Loucy (cell line): ENCODE measurements around the gene SCRG1.

Experiments
- H2AFZ ChIP-seq: fragments of 200-600 bp; sonication (generic); 2 replicates; pipeline ENCODE4 v1.6.0; 2016; ENCODE audit warnings: antibody characterized with exemption, mild to moderate bottlenecking, low read length, moderate library complexity
- H3F3A ChIP-seq: fragments of 200-600 bp; 2 replicates; pipeline ENCODE4 v1.6.0; 2016; ENCODE audit warnings: antibody characterized with exemption, low read depth, mild to moderate bottlenecking
- H3K27me3 ChIP-seq: fragments of 200-600 bp; sonication (generic); 2 replicates; pipeline ENCODE4 v1.6.1; 2014; ENCODE audit warnings: low read length, mild to moderate bottlenecking; ENCODE audit not compliant: insufficient read depth, poor library complexity, severe bottlenecking
- H3K36me3 ChIP-seq: fragments of 200-600 bp; sonication (generic); 2 replicates; pipeline ENCODE4 v1.6.1; 2016; ENCODE audit warnings: low read length; ENCODE audit not compliant: insufficient read depth
- H3K4me1 ChIP-seq: fragments of 200-600 bp; sonication (generic); 2 replicates; pipeline ENCODE4 v1.5.1; 2014; ENCODE audit warnings: low read length, mild to moderate bottlenecking; ENCODE audit not compliant: insufficient read depth, poor library complexity, severe bottlenecking
- H3K4me2 ChIP-seq: fragments of 200-600 bp; sonication (generic); 2 replicates; pipeline ENCODE4 v1.6.0; 2014; ENCODE audit warnings: antibody characterized with exemption, low read length, low read depth, mild to moderate bottlenecking; ENCODE audit not compliant: poor library complexity, severe bottlenecking
- H3K4me3 ChIP-seq: fragments of 200-600 bp; sonication (generic); 2 replicates; pipeline ENCODE4 v1.5.1; 2014; ENCODE audit warnings: low read length, mild to moderate bottlenecking, mixed read lengths; ENCODE audit not compliant: poor library complexity, severe bottlenecking
- H3K79me2 ChIP-seq: fragments of 200-600 bp; sonication (generic); 2 replicates; pipeline ENCODE4 v1.6.1; 2014; ENCODE audit warnings: low read length; ENCODE audit not compliant: insufficient read depth
- H3K9ac ChIP-seq: fragments of 200-600 bp; sonication (generic); 2 replicates; pipeline ENCODE4 v1.6.0; 2014; ENCODE audit warnings: mild to moderate bottlenecking, low read depth, low read length, moderate library complexity; ENCODE audit not compliant: poor library complexity, severe bottlenecking
- H3K9me2 ChIP-seq: fragments of 200-600 bp; sonication (generic); replicated peaks from 2 replicates; pipeline ENCODE4 v1.6.1; 2016; ENCODE audit warnings: low read depth, low read length, mixed read lengths
- H3K9me3 ChIP-seq: fragments of 200-600 bp; sonication (generic); 2 replicates; pipeline ENCODE4 v1.6.1; 2014; ENCODE audit warnings: mild to moderate bottlenecking, antibody characterized with exemption, low read length, low read depth; ENCODE audit not compliant: insufficient read depth
- H4K20me1 ChIP-seq: fragments of 200-600 bp; sonication (generic); 2 replicates; pipeline ENCODE4 v1.6.0; 2014; ENCODE audit warnings: antibody characterized with exemption, low read length, mild to moderate bottlenecking; ENCODE audit not compliant: insufficient read depth, poor library complexity, severe bottlenecking
- EZH2phosphoT487 ChIP-seq: fragments of 200-600 bp; IDR thresholded peaks from 2 replicates; pipeline ENCODE4 v1.6.1; 2018; ENCODE audit warnings: antibody characterized with exemption, mild to moderate bottlenecking, moderate library complexity, borderline replicate concordance
- TF ChIP-seq, protein P1 (sequence below): fragments of 200-600 bp; sonication (generic); conservative IDR thresholded peaks from 2 replicates; pipeline ENCODE4 v1.5.1; 2014; ENCODE audit warnings: mild to moderate bottlenecking, antibody characterized with exemption, low read length

The SCRG1 gene

DNA sequence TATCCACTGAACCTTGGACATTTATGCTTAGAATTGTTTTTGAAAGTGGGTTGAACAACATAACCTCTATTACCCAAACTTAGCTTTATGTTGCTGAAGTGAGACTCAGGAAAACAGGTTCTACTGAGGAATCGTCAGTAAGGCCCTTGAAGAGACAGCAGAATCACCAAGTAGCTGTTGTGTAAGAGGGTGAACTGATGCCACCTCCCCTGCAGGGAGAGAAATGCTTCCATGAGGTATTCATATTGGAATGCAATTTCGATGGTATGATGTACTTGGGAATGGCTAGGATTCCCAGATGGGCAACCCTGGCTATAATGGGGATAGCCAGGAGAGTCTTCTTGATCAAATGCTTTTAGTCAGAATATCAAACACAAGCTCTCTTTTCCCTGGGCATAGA lies 4.1 kb upstream of the SCRG1 start:
- Histone ChIP-seq H3K79me2 (no peaks in the 10 kb centered on the region), H3K9ac (no peak overlapping the region)

DNA sequence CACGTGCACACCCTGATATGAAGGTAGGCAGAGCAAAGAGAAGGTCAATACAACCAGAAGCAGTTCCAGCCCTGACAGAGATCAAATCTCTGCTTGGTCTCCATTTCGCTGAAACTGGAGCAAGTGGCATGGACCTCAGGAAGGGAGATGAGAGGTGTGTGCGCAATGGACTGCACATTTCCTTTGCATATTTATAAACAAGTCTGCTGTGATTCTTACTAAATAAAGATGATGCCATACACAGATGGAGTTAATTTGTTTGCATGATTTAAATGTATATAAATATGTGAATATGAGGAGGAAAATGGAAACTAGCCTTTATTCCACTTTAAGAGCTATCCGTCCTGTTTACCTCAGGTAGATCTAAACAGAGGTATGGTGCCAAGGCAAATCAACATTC lies 2.1 kb upstream of the SCRG1 start:
- no peaks in the 10 kb centered on the region for H3K9me2 ChIP-seq
- H3F3A ChIP-seq: no peaks in the 10 kb centered on the region
- H3K9ac ChIP-seq: no peak overlapping the region
- H4K20me1 ChIP-seq: no peaks in the 10 kb centered on the region
- no peak overlapping the region for H3K4me3 ChIP-seq
- H3K36me3 ChIP-seq: no peaks in the 10 kb centered on the region
- TF ChIP-seq EZH2phosphoT487: no peak
- TF ChIP-seq, protein P1, sequence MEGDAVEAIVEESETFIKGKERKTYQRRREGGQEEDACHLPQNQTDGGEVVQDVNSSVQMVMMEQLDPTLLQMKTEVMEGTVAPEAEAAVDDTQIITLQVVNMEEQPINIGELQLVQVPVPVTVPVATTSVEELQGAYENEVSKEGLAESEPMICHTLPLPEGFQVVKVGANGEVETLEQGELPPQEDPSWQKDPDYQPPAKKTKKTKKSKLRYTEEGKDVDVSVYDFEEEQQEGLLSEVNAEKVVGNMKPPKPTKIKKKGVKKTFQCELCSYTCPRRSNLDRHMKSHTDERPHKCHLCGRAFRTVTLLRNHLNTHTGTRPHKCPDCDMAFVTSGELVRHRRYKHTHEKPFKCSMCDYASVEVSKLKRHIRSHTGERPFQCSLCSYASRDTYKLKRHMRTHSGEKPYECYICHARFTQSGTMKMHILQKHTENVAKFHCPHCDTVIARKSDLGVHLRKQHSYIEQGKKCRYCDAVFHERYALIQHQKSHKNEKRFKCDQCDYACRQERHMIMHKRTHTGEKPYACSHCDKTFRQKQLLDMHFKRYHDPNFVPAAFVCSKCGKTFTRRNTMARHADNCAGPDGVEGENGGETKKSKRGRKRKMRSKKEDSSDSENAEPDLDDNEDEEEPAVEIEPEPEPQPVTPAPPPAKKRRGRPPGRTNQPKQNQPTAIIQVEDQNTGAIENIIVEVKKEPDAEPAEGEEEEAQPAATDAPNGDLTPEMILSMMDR: no peak
- H3K27me3 ChIP-seq: no peaks in the 10 kb centered on the region
- no peaks in the 10 kb centered on the region for H3K79me2 ChIP-seq
- no peak overlapping the region for H2AFZ ChIP-seq
- H3K4me1 ChIP-seq: peaks cover 9% of the 10 kb centered on the region
- no peaks in the 10 kb centered on the region for H3K9me3 ChIP-seq
- H3K4me2 ChIP-seq: no peak overlapping the region

More for the DNA sequence above, 4.1 kb upstream of the SCRG1 start:
- Histone ChIP-seq H2AFZ (no peak overlapping the region), H3K4me3 (no peak overlapping the region), H3K9me2 (no peaks in the 10 kb centered on the region), H3K4me2 (no peak overlapping the region), H3K9me3 (no peaks in the 10 kb centered on the region), H3K27me3 (no peaks in the 10 kb centered on the region), H3F3A (no peaks in the 10 kb centered on the region), H4K20me1 (no peaks in the 10 kb centered on the region), H3K36me3 (no peaks in the 10 kb centered on the region), H3K4me1 (peaks cover 10% of the 10 kb centered on the region)
- TF ChIP-seq, protein P1: no peak
- no peak for TF ChIP-seq EZH2phosphoT487

DNA sequence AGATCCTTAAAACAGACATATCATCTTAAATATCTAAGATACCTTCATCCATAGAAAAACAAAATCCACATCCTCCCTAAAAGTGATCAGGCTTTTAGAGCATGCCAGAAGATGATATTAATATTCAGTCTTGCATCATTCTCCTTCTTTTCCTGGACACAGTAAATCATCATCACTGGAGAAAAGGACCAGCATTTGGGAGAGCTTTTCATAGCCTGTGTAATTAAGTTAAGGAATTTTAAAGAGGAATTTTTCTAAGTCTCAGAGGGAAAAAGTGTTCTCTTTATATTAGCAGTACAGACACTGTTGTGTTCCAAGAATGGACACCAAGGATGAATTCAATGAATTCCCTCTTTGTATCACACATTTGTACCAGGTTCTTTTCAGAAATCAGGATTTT lies 696 bp downstream of the SCRG1 start:
- TF ChIP-seq, protein P1: no peak
- no peak for TF ChIP-seq EZH2phosphoT487
- H3K36me3 ChIP-seq: no peaks in the 10 kb centered on the region
- no peaks in the 10 kb centered on the region for H3K9me2 ChIP-seq
- H3K4me1 ChIP-seq: no peaks in the 10 kb centered on the region
- no peak overlapping the region for H3K4me2 ChIP-seq
- no peaks in the 10 kb centered on the region for H3K27me3 ChIP-seq
- no peaks in the 10 kb centered on the region for H4K20me1 ChIP-seq
- no peaks in the 10 kb centered on the region for H3F3A ChIP-seq
- H3K9me3 ChIP-seq: no peaks in the 10 kb centered on the region
- no peak overlapping the region for H3K4me3 ChIP-seq
- H3K9ac ChIP-seq: no peak overlapping the region
- H2AFZ ChIP-seq: no peak overlapping the region
- no peaks in the 10 kb centered on the region for H3K79me2 ChIP-seq
